ENCODE measurements around the gene NFE2L1. TPM values are rescaled to one million over a fixed set of nuclear protein-coding genes. Genes with fewer than 3 reads are reported as not detected.
"Not testable (repeated sequence)": the region's sequence is repeated elsewhere in the genome, so short reads cannot be mapped to it uniquely, and the experiment has no call there.

NFE2L1 gene
- polyA plus RNA-seq (ENCODE audit: insufficient read length in 4 of 4): 100 to 1,000 TPM; 219 to 302 (median 264) TPM

GRCh38 chr17:48047741-48048383 lies at the start of gene NFE2L1:
NFE2L1 (plus strand) TSS chr17:48048359; CDS start chr17:48051119, 2,760 bp downstream.
- DNase-seq (ENCODE audit: low read depth in 4 of 4, low spot score in 3 of 4): peak; percentile 92 to 99 (median 99)

- DNase-seq (ENCODE audit: low read depth in 4 of 4, low spot score in 3 of 4): no peak
Observed at GRCh38 chr17:47999582-47999981, 48.6 kb upstream of the NFE2L1 start.

GRCh38 chr17:48001197-48001596 lies 47.0 kb upstream of the NFE2L1 start:
- no peak for DNase-seq (ENCODE audit: low read depth in 4 of 4, low spot score in 3 of 4)

GRCh38 chr17:48001657-48002056 lies 46.5 kb upstream of the NFE2L1 start:
- DNase-seq (ENCODE audit: low read depth in 4 of 4, low spot score in 3 of 4): not testable (repeated sequence)

GRCh38 chr17:48002266-48002915 lies 45.8 kb upstream of the NFE2L1 start:
- DNase-seq (ENCODE audit: low read depth in 4 of 4, low spot score in 3 of 4): no peak

GRCh38 chr17:48002916-48003416 lies 45.2 kb upstream of the NFE2L1 start:
- no peak for DNase-seq (ENCODE audit: low read depth in 4 of 4, low spot score in 3 of 4)

- DNase-seq (ENCODE audit: low read depth in 4 of 4, low spot score in 3 of 4): no peak
Observed at GRCh38 chr17:48003417-48004151, 44.6 kb upstream of the NFE2L1 start.

GRCh38 chr17:48004983-48005382 lies 43.2 kb upstream of the NFE2L1 start:
- DNase-seq (ENCODE audit: low read depth in 4 of 4, low spot score in 3 of 4): no peak

- no peak for DNase-seq (ENCODE audit: low read depth in 4 of 4, low spot score in 3 of 4)
Observed at GRCh38 chr17:48006936-48007709, 41.0 kb upstream of the NFE2L1 start.

GRCh38 chr17:48010193-48010592 lies 38.0 kb upstream of the NFE2L1 start:
- DNase-seq (ENCODE audit: low read depth in 4 of 4, low spot score in 3 of 4): no peak

GRCh38 chr17:48011405-48012150 lies 36.6 kb upstream of the NFE2L1 start:
- no peak for DNase-seq (ENCODE audit: low read depth in 4 of 4, low spot score in 3 of 4)

GRCh38 chr17:48012151-48012520 lies 36.0 kb upstream of the NFE2L1 start:
- no peak for DNase-seq (ENCODE audit: low read depth in 4 of 4, low spot score in 3 of 4)

- DNase-seq (ENCODE audit: low read depth in 4 of 4, low spot score in 3 of 4): no peak
Observed at GRCh38 chr17:48012654-48013053, 35.5 kb upstream of the NFE2L1 start.

GRCh38 chr17:48013876-48014594 lies 34.1 kb upstream of the NFE2L1 start:
- DNase-seq (ENCODE audit: low read depth in 4 of 4, low spot score in 3 of 4): no peak

- DNase-seq (ENCODE audit: low read depth in 4 of 4, low spot score in 3 of 4): no peak
Observed at GRCh38 chr17:48014595-48015111, 33.5 kb upstream of the NFE2L1 start.

- DNase-seq (ENCODE audit: low read depth in 4 of 4, low spot score in 3 of 4): no peak
Observed at GRCh38 chr17:48016112-48016511, 32.0 kb upstream of the NFE2L1 start.

- DNase-seq (ENCODE audit: low read depth in 4 of 4, low spot score in 3 of 4): not testable (repeated sequence)
Observed at GRCh38 chr17:48017817-48018158, 30.4 kb upstream of the NFE2L1 start.

- no peak for DNase-seq (ENCODE audit: low read depth in 4 of 4, low spot score in 3 of 4)
Observed at GRCh38 chr17:48021934-48022333, 26.2 kb upstream of the NFE2L1 start.

GRCh38 chr17:48022901-48023300 lies 25.3 kb upstream of the NFE2L1 start:
- no peak for DNase-seq (ENCODE audit: low read depth in 4 of 4, low spot score in 3 of 4)

Data from right renal pelvis (tissue), 4 donors.